GM23338 (cell line): ENCODE results near the gene GRN. TPM values are rescaled to one million over a fixed set of nuclear protein-coding genes. Genes with fewer than 3 reads are reported as not detected.

Source experiments
- ATAC-seq: fragments of 200-7000 bp; cut with Tn5 transposase; 3 replicates; pipeline ENCODE4 v1.9.1; 2020
- DNase-seq: peaks from one replicate; pipeline ENCODE4 v3.0.0-alpha.2; 2015; ENCODE audit warnings: low spot score
- H2AFZ ChIP-seq: fragments of 200-600 bp; sonication (generic); 2 replicates; pipeline ENCODE4 v1.8.0; 2016; ENCODE audit warnings: antibody characterized with exemption, mild to moderate bottlenecking, moderate library complexity
- H3F3A ChIP-seq: fragments of 200-600 bp; sonication (generic); replicated peaks from 2 replicates; pipeline ENCODE4 v1.8.0; 2017; ENCODE audit warnings: antibody characterized with exemption, mixed run types, low read depth
- H3K27ac ChIP-seq: fragments of 200-600 bp; sonication (generic); 2 replicates; pipeline ENCODE4 v1.6.1; 2016; ENCODE audit warnings: low read depth
- H3K27me3 ChIP-seq: fragments of 200-600 bp; sonication (generic); 2 replicates; pipeline ENCODE4 v1.8.0; 2016; ENCODE audit warnings: mild to moderate bottlenecking, mixed run types, moderate library complexity; ENCODE audit not compliant: insufficient read depth
- H3K36me3 ChIP-seq: fragments of 200-600 bp; sonication (generic); 2 replicates; pipeline ENCODE4 v1.8.0; 2016; ENCODE audit warnings: mild to moderate bottlenecking; ENCODE audit not compliant: insufficient read depth
- H3K4me1 ChIP-seq: fragments of 200-600 bp; sonication (generic); 2 replicates; pipeline ENCODE4 v1.8.0; 2016; ENCODE audit warnings: mild to moderate bottlenecking, moderate library complexity; ENCODE audit not compliant: insufficient read depth
- H3K4me2 ChIP-seq: fragments of 200-600 bp; sonication (generic); 2 replicates; pipeline ENCODE4 v1.7.1; 2017; ENCODE audit warnings: mixed run types
- H3K4me3 ChIP-seq: fragments of 200-600 bp; sonication (generic); 2 replicates; pipeline ENCODE4 v1.6.1; 2016; ENCODE audit warnings: mixed run types
- H3K79me2 ChIP-seq: fragments of 200-600 bp; sonication (generic); replicated peaks from 2 replicates; pipeline ENCODE4 v1.8.0; 2017; ENCODE audit warnings: mild to moderate bottlenecking; ENCODE audit not compliant: insufficient read depth
- H3K9me2 ChIP-seq: fragments of 200-600 bp; sonication (generic); 2 replicates; pipeline ENCODE4 v1.8.0; 2017; ENCODE audit not compliant: insufficient read depth
- H4K20me1 ChIP-seq: fragments of 200-600 bp; sonication (generic); replicated peaks from 2 replicates; pipeline ENCODE4 v1.8.0; 2017; ENCODE audit warnings: mild to moderate bottlenecking; ENCODE audit not compliant: insufficient read depth
- H3K27ac Mint-ChIP-seq: 2 replicates; pipeline ENCODE4 v1.8.0; 2020; ENCODE audit warnings: inconsistent platforms, mild to moderate bottlenecking, moderate library complexity, mixed read lengths
- H3K27me3 Mint-ChIP-seq: 3 replicates; pipeline ENCODE4 v1.8.0; 2022; ENCODE audit warnings: low read depth, mild to moderate bottlenecking, moderate library complexity, mixed read lengths, inconsistent platforms; ENCODE audit not compliant: insufficient read depth, poor library complexity
- H3K36me3 Mint-ChIP-seq: 3 replicates; pipeline ENCODE4 v1.8.0; 2021; ENCODE audit warnings: low read depth, mild to moderate bottlenecking, inconsistent platforms, moderate library complexity, mixed read lengths
- H3K4me1 Mint-ChIP-seq: 3 replicates; pipeline ENCODE4 v1.8.0; 2020; ENCODE audit warnings: mild to moderate bottlenecking, inconsistent platforms, mixed read lengths
- H3K4me3 Mint-ChIP-seq: 3 replicates; pipeline ENCODE4 v1.8.0; 2021; ENCODE audit warnings: moderate library complexity, mild to moderate bottlenecking, inconsistent platforms, mixed read lengths
- H3K9me3 Mint-ChIP-seq: 3 replicates; pipeline ENCODE4 v1.8.0; 2020; ENCODE audit warnings: moderate library complexity, mild to moderate bottlenecking, inconsistent platforms, mixed read lengths
- CREB1 ChIP-seq: fragments of 250-450 bp; sonication (Bioruptor Pico); IDR thresholded peaks from 2 replicates; pipeline ENCODE4 v1.5.0; 2020; ENCODE audit warnings: low read depth, mild to moderate bottlenecking, moderate library complexity
- CTCF ChIP-seq, 2 experiments: fragments of 200-600 bp in 1 of 2; sonication (generic) in 1 of 2; conservative IDR thresholded peaks; 2 replicates each; pipeline versions ENCODE4 v1.5.1 to v1.6.1; 2016 to 2017; ENCODE audit warnings: antibody characterized with exemption in 2 of 2, low read depth in 2 of 2, mild to moderate bottlenecking in 2 of 2, moderate library complexity in 1 of 2
- NANOG ChIP-seq: IDR thresholded peaks from 2 replicates; pipeline ENCODE4 v1.6.1; 2016; ENCODE audit warnings: antibody characterized with exemption, borderline replicate concordance
- POLR2AphosphoS5 ChIP-seq: IDR thresholded peaks from 2 replicates; pipeline ENCODE4 v1.6.1; 2016; ENCODE audit warnings: antibody characterized with exemption, low read depth
- ZNF114 ChIP-seq: fragments of 250-450 bp; sonication (Bioruptor Pico); IDR thresholded peaks from 2 replicates; pipeline ENCODE4 v1.5.0; 2020; ENCODE audit warnings: mild to moderate bottlenecking, moderate library complexity
- ZNF331 ChIP-seq: fragments of 250-450 bp; sonication (Bioruptor Pico); IDR thresholded peaks from 2 replicates; pipeline ENCODE4 v1.5.0; 2020; ENCODE audit warnings: low read depth, mild to moderate bottlenecking, moderate library complexity
- polyA plus RNA-seq: library from polyadenylated mRNA; unstranded; fragments of >200 nt; fragmentation: Nextera tagmentation; extraction: Ambion mirVana; gene quantifications from 2 replicates; pipeline ENCODE4 v1.2.1, GENCODE V29; 2016
- total RNA-seq: library from RNA; depleted of rRNA; stranded (reverse); fragments of >200 nt; shearing (Covaris generic); gene quantifications from 2 replicates; pipeline ENCODE4 v1.2.3, GENCODE V29; 2014
- TF ChIP-seq, protein P1 (sequence below): IDR thresholded peaks from one replicate; pipeline ENCODE4 v1.6.1; 2018; ENCODE audit warnings: antibody characterized with exemption; ENCODE audit not compliant: unreplicated experiment

The GRN gene
- total and polyA plus RNA-seq, 2 experiments from 2014 or later = 101 to 216 TPM

DNA sequence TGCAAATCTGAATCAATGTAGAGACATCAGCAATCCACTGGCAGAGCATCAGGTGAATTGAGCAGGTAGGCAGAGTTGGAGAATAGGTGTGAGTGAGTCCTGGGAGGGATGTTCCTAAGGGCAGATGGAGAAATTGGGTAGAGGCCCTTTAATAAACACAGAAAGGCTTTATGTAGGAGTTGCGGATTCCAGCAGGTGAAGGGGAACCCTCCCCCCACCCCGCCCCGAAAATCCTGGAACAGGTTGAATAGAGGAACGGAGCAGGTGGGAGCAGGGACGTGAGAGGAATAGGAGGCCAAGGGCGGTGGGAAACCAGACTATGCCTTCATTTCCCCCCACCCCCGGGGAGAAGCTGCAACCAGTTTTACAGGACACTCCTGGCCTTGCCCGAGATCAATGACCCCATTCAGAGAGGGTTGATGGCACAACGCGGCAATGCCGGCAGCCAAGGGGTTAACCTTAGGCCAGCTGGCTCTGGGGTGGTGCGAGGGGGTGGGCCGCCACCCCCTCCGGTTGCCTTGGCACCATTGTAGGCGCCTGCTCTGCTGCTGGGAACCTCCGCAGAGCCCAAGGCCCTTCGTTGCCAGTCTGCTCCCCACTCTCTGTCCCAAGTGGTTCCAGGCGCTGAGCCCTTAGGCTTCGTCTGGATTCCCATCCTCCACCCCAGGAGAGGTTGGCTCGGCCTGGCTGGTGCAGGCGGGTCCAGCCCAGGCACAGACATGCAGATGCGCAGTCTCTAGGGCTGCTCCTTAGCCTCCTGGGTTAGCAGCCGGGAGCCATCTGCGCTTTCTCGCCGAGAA, 37.5 kb upstream of the GRN start (continued):
- TF ChIP-seq CTCF (conservative IDR thresholded peaks at IDR 0.05; ENCODE audit: low read depth in 2 of 2) (no peak), NANOG (no peak), ZNF331 (CRISPR knock-in tag) (no peak), ZNF114 (CRISPR knock-in tag) (no peak), POLR2AphosphoS5 (no peak; the same call in none of the 2 replicates)

- Mint-ChIP-seq H3K36me3 (no peaks in the 10 kb centered on the region), H3K27ac (peak within 1 kb of the TSS; percentile 88), H3K4me3 (peak within 1 kb of the TSS; percentile 71), H3K27me3 (peaks cover 23% of the 10 kb centered on the region), H3K4me1 (peaks cover 45% of the 10 kb centered on the region), H3K9me3 (no peaks in the 10 kb centered on the region; the same call in 2 of the 3 replicates)
- Histone ChIP-seq H3K4me3 (peak within 1 kb of the TSS; percentile 79), H3K27ac (peak within 1 kb of the TSS; percentile 92; the same call in 1 of the 2 replicates), H3K36me3 (no peaks in the 10 kb centered on the region), H3F3A (peaks cover 12% of the 10 kb centered on the region; the same call in 1 of the 2 replicates), H3K79me2 (no peaks in the 10 kb centered on the region), H3K9me2 (no peaks in the 10 kb centered on the region), H2AFZ (peak within 1 kb of the TSS; percentile 95), H4K20me1 (0 out of 2 replicates have a peak, but pooled peaks cover 3% of the 10 kb centered on the region), H3K27me3 (0 out of 2 replicates have a peak, but pooled peaks cover 4% of the 10 kb centered on the region), H3K4me1 (peaks cover 18% of the 10 kb centered on the region; the same call in 1 of the 2 replicates), H3K4me2 (peak within 1 kb of the TSS; percentile 96)
- TF ChIP-seq ZNF114 (CRISPR knock-in tag) (no peak), NANOG (no peak), POLR2AphosphoS5 (peak; percentile 59), CREB1 (peak; percentile 96)
- TF ChIP-seq, protein P1, sequence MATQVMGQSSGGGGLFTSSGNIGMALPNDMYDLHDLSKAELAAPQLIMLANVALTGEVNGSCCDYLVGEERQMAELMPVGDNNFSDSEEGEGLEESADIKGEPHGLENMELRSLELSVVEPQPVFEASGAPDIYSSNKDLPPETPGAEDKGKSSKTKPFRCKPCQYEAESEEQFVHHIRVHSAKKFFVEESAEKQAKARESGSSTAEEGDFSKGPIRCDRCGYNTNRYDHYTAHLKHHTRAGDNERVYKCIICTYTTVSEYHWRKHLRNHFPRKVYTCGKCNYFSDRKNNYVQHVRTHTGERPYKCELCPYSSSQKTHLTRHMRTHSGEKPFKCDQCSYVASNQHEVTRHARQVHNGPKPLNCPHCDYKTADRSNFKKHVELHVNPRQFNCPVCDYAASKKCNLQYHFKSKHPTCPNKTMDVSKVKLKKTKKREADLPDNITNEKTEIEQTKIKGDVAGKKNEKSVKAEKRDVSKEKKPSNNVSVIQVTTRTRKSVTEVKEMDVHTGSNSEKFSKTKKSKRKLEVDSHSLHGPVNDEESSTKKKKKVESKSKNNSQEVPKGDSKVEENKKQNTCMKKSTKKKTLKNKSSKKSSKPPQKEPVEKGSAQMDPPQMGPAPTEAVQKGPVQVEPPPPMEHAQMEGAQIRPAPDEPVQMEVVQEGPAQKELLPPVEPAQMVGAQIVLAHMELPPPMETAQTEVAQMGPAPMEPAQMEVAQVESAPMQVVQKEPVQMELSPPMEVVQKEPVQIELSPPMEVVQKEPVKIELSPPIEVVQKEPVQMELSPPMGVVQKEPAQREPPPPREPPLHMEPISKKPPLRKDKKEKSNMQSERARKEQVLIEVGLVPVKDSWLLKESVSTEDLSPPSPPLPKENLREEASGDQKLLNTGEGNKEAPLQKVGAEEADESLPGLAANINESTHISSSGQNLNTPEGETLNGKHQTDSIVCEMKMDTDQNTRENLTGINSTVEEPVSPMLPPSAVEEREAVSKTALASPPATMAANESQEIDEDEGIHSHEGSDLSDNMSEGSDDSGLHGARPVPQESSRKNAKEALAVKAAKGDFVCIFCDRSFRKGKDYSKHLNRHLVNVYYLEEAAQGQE = peak; percentile 87
- DNase-seq (peak; percentile 94), ATAC-seq (peak; percentile 89)
These were observed 36.7 kb upstream of the GRN start, which contains the start of gene RUNDC3A for GRCh38 chr17:44308320-44308818. Gene RUNDC3A, plus strand, starts transcription at chr17:44308601. Its CDS starts 232 bp downstream, at chr17:44308833.
